ENCODE data around the gene RAB33B.

- TF ChIP-seq CTCF (IDR thresholded peaks at IDR 0.05 in 2 of 3, conservative IDR thresholded peaks at IDR 0.05 in 1 of 3; ENCODE audit: control insufficient read depth in 2 of 3, extremely low read depth in 1 of 3, insufficient read depth in 1 of 3, low read depth in 3 of 3, low read length in 3 of 3) = no peak
- TF ChIP-seq CEBPB (IDR thresholded peaks at IDR 0.05; ENCODE audit: borderline replicate concordance in 1 of 2, low read depth in 2 of 2, low read length in 2 of 2) = no peak
- TF ChIP-seq MXI1 (IDR thresholded peaks at IDR 0.05; ENCODE audit: low read depth, low read length) = no peak
- TF ChIP-seq POLR2A (IDR thresholded peaks at IDR 0.05; ENCODE audit: low read depth, low read length) = no peak
- TF ChIP-seq POLR2AphosphoS5 (IDR thresholded peaks at IDR 0.05; ENCODE audit: low read length) = no peak
- no peak for TF ChIP-seq NR2C2 (IDR thresholded peaks at IDR 0.05; ENCODE audit: borderline replicate concordance, control insufficient read depth, insufficient read length, low read depth)
- TF ChIP-seq SMC3 (IDR thresholded peaks at IDR 0.05; ENCODE audit: borderline replicate concordance, low read length) = no peak
- TF ChIP-seq NFYA (IDR thresholded peaks at IDR 0.05; ENCODE audit: borderline replicate concordance, low read depth, low read length) = no peak
- TF ChIP-seq EZH2 (IDR thresholded peaks at IDR 0.05; ENCODE audit: borderline replicate concordance, control insufficient read depth, low read depth, low read length) = no peak
- TF ChIP-seq TAF1 (IDR thresholded peaks at IDR 0.05; ENCODE audit: borderline replicate concordance, low read depth, low read length) = no peak
- no peak for TF ChIP-seq USF2 (IDR thresholded peaks at IDR 0.05; ENCODE audit: borderline replicate concordance, low read depth, low read length)
- no peak for TF ChIP-seq NKRF (conservative IDR thresholded peaks at IDR 0.05)
Observed at GRCh38 chr4:139488442-139488841, 34.5 kb downstream of the RAB33B start.

Measured in GM12878 (cell line).